Lung (tissue), 12 donors: Measurements from ENCODE around the gene PPP6C. TPM values are rescaled to one million over a fixed set of nuclear protein-coding genes. Genes with fewer than 3 reads are reported as not detected.
"Not testable (repeated sequence)": the region's sequence is repeated elsewhere in the genome, so short reads cannot be mapped to it uniquely, and the experiment has no call there.

Experiments used
- ATAC-seq: fragments of 200-7000 bp; cut with Tn5 transposase; one replicate; pipeline ENCODE4 v1.9.1; 2020; ENCODE audit warnings: moderate number of reproducible peaks; ENCODE audit not compliant: insufficient read depth, low FRiP score
- DNase-seq, 3 donors: peaks; one replicate each; pipeline ENCODE4 v3.0.0-alpha.2; 2013 to 2017
- H3K27ac ChIP-seq, 2 donors: one replicate each; pipeline ENCODE4 v1.5.1; 2013; ENCODE audit warnings: mild to moderate bottlenecking in 2 of 2, moderate library complexity in 2 of 2, control low read depth in 1 of 2, inconsistent platforms in 1 of 2, low read depth in 1 of 2, low read length in 1 of 2
- H3K27me3 ChIP-seq, 3 donors: one replicate each; pipeline ENCODE4 v1.5.1; 2013; ENCODE audit warnings: low read length in 2 of 3; ENCODE audit not compliant: control insufficient read depth in 3 of 3, insufficient read depth in 3 of 3
- H3K36me3 ChIP-seq, 4 donors: one replicate each; pipeline ENCODE4 v1.5.1; 2013; ENCODE audit warnings: low read length in 4 of 4, mild to moderate bottlenecking in 1 of 4, moderate library complexity in 1 of 4; ENCODE audit not compliant: control insufficient read depth in 4 of 4, insufficient read depth in 4 of 4
- H3K4me1 ChIP-seq, 5 donors: one replicate each; pipeline ENCODE4 v1.5.1; 2013; ENCODE audit warnings: low read length in 5 of 5, mild to moderate bottlenecking in 2 of 5, moderate library complexity in 1 of 5; ENCODE audit not compliant: control insufficient read depth in 5 of 5, insufficient read depth in 5 of 5
- H3K4me3 ChIP-seq: one replicate; pipeline ENCODE4 v1.5.1; 2013; ENCODE audit warnings: mild to moderate bottlenecking, control low read depth, moderate library complexity
- H3K9ac ChIP-seq, 2 donors: one replicate each; pipeline ENCODE4 v1.5.1; 2013; ENCODE audit warnings: low read length in 2 of 2, control low read depth in 1 of 2; ENCODE audit not compliant: insufficient read depth in 1 of 2
- H3K9me3 ChIP-seq, 4 donors: one replicate each; pipeline ENCODE4 v1.5.1; 2013; ENCODE audit warnings: low read length in 3 of 4, mild to moderate bottlenecking in 1 of 4, moderate library complexity in 1 of 4; ENCODE audit not compliant: control insufficient read depth in 4 of 4, insufficient read depth in 3 of 4
- WGBS, 2 donors: extraction: QIAGEN DNeasy Blood & Tissue Kit; methylation state at CpG; one replicate each; pipeline ENCODE4 v1.1.7; 2013; 5-methylcytosine and 5-hydroxymethylcytosine counted together
- polyA plus RNA-seq, 2 donors: library from polyadenylated mRNA; stranded (reverse); fragments of 200-250 nt; gene quantifications; one replicate each; pipeline ENCODE4 v1.2.1, GENCODE V29; 2013
- total RNA-seq, 2 donors: library from RNA; depleted of rRNA in 1 of 2; stranded (reverse); fragments of >200 nt in 1 of 2; gene quantifications; one replicate each; pipeline ENCODE4 v1.2.1, GENCODE V29; 2014 to 2021
- TF ChIP-seq, protein P1 (sequence below): IDR thresholded peaks from 2 replicates; pipeline ENCODE4 v1.5.1; 2012; ENCODE audit warnings: mild to moderate bottlenecking; ENCODE audit errors: control extremely low read depth, extremely low read depth
- donor health status: control.
- donor health status: control.
- donor health status: Bipolar disorder and iron deficiency.
- donor health status: healthy.
- donor health status: DM: yes; HTN: yes; CAD: no.

Gene PPP6C
- total and polyA plus RNA-seq, 4 donors, result 20.8 to 37.0 (median 25.4) TPM

- no peaks in the 10 kb centered on the region for H3K4me1 ChIP-seq
- no peaks in the 10 kb centered on the region for H3K36me3 ChIP-seq
- ATAC-seq (no peak), DNase-seq (no peak)
- 74 to 79% methylated on average over 4 of the region's 4 CpGs for WGBS, 2 donors
- no peaks in the 10 kb centered on the region for H3K9me3 ChIP-seq
- TF ChIP-seq, protein P1, sequence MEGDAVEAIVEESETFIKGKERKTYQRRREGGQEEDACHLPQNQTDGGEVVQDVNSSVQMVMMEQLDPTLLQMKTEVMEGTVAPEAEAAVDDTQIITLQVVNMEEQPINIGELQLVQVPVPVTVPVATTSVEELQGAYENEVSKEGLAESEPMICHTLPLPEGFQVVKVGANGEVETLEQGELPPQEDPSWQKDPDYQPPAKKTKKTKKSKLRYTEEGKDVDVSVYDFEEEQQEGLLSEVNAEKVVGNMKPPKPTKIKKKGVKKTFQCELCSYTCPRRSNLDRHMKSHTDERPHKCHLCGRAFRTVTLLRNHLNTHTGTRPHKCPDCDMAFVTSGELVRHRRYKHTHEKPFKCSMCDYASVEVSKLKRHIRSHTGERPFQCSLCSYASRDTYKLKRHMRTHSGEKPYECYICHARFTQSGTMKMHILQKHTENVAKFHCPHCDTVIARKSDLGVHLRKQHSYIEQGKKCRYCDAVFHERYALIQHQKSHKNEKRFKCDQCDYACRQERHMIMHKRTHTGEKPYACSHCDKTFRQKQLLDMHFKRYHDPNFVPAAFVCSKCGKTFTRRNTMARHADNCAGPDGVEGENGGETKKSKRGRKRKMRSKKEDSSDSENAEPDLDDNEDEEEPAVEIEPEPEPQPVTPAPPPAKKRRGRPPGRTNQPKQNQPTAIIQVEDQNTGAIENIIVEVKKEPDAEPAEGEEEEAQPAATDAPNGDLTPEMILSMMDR, result no peak
- no peak overlapping the region for H3K27ac ChIP-seq
- H3K4me3 ChIP-seq, result no peak overlapping the region
- H3K9ac ChIP-seq, result no peak overlapping the region
- no peaks in the 10 kb centered on the region for H3K27me3 ChIP-seq
Measured at GRCh38 chr9:125119643-125120286, 69.8 kb downstream of the PPP6C start.

DNA sequence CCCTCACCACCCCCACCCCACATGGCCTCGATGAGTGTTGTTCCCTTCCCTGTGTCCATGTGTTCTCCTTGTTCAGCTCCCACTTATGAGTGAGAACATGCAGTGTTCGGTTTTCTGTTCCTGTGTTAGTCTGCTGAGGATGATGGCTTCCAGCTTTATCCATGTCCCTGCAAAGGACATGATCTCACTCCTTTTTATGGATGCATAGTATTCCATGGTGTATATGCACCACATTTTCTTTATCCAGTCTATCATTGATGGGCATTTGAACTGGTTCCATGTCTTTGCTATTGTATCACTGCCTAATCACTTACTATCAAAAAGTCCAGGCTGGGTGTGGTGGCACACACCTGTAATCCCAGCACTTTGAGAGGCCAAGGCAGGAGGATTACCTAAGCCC is 70.9 kb downstream of the PPP6C start:
- 90 to 99% methylated on average over 2 of the region's 2 CpGs for WGBS, 2 donors
- not testable (repeated sequence) for H3K4me1 ChIP-seq, H3K9ac ChIP-seq, DNase-seq, ATAC-seq, H3K27me3 ChIP-seq, H3K36me3 ChIP-seq, H3K27ac ChIP-seq, H3K9me3 ChIP-seq, H3K4me3 ChIP-seq

DNA sequence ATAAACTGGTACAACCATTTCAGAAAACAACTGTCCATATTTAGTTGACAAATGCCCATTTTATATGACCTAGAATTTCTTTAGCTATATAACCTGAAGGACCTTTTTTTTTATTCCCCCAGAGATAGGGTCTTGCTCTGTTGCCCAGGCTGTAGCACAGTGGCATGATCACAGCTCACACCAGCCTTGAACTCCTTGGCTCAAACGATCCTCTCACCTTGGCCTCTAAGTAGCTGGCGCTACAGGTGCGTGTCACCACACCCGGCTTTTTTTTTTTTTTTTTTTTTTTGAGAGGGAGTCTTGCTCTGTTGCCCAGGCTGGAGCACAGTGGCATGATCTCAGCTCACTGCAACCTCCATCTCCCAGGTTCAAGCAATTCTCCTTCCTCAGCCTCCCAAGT is 75.1 kb downstream of the PPP6C start:
- not testable (repeated sequence) for ATAC-seq, H3K4me3 ChIP-seq, H3K9me3 ChIP-seq, H3K4me1 ChIP-seq, H3K9ac ChIP-seq, H3K27me3 ChIP-seq, H3K27ac ChIP-seq, DNase-seq, H3K36me3 ChIP-seq
- 94 to 95% methylated on average over 4 of the region's 4 CpGs for WGBS, 2 donors

DNA sequence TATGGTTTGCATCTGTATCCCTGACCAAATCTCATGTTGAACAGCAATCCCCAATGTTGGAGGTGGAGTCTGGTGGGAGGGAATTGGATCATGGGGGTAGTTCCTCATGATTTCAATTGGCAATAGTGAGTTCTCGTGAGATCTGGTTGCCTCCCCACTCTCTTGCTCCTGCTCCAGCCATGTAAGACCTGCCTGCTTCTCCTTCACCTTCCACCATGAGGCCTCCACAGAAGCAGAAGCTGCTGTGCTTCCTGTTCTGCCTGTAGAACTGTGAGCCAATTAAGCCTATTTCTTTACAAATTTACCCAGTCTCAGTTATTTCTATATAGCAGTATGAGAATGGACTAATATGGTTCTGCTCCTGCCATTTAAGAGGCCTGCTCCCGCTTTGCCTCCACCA is 79.1 kb downstream of the PPP6C start:
- Histone ChIP-seq H3K36me3 (peaks cover 0 to 2% (median 0%) of the 10 kb centered on the region in 4 donors), H3K27me3 (no peaks in the 10 kb centered on the region), H3K4me1 (no peaks in the 10 kb centered on the region), H3K9me3 (peaks cover 0 to 3% (median 0%) of the 10 kb centered on the region in 4 donors), H3K27ac (no peak overlapping the region), H3K4me3 (no peak overlapping the region), H3K9ac (no peak overlapping the region)
- ATAC-seq, result no peak
- TF ChIP-seq, protein P1, result no peak
- no peak for DNase-seq
- 96 to 97% methylated on average over 2 of the region's 2 CpGs for WGBS, 2 donors

DNA sequence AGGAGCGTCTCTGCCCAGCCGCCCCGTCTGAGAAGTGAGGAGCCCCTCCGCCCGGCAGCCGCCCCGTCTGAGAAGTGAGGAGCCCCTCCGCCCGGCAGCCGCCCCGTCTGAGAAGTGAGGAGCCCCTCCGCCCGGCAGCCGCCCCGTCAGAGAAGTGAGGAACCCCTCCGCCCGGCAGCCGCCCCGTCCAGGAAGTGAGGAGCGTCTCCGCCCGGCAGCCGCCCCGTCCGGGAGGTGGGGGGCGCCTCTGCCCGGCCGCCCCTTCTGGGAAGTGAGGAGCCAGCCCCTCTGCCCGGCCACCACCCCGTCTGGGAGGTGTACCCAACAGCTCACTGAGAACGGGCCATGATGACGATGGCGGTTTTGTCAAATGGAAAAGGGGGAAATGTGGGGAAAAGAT is 81.1 kb downstream of the PPP6C start:
- not testable (repeated sequence) for H3K9me3 ChIP-seq, ATAC-seq

More for the DNA sequence above, 81.1 kb downstream of the PPP6C start:
- not testable (repeated sequence) for H3K27ac ChIP-seq, DNase-seq, H3K27me3 ChIP-seq, H3K9ac ChIP-seq, H3K4me1 ChIP-seq, H3K4me3 ChIP-seq, H3K36me3 ChIP-seq
- 96 to 97% methylated on average over 20 to 29 of the region's 33 CpGs for WGBS, 2 donors
